ENCODE data around the gene MYT1. TPM values are rescaled to one million over a fixed set of nuclear protein-coding genes. Genes with fewer than 3 reads are reported as not detected.

The MYT1 gene
- total RNA-seq, 3 donors from 2014 or later, result under 0.01 TPM; not detected in 2

GRCh38 chr20:64198347-64198746 lies 34.1 kb downstream of the MYT1 start:
- Histone ChIP-seq H3K36me3 (no peaks in the 10 kb centered on the region), H3K4me3 (no peak overlapping the region), H3K27me3 (peaks cover 0 to 43% of the 10 kb centered on the region in 2 donors), H3K27ac (no peak overlapping the region), H3K4me1 (no peaks in the 10 kb centered on the region), H3K9me3 (no peaks in the 10 kb centered on the region)
- intact Hi-C loops (cut with DNase I; ENCODE audit: low total_unique reads), result no loop called here
- no peak for DNase-seq (ENCODE audit: low spot score in 2 of 2)
- TF ChIP-seq POLR2A (IDR thresholded peaks at IDR 0.05), result no peak
- TF ChIP-seq CTCF (IDR thresholded peaks at IDR 0.05), result no peak
- no peak for TF ChIP-seq POLR2AphosphoS5 (IDR thresholded peaks at IDR 0.05)

- no peaks in the 10 kb centered on the region for H3K9me3 ChIP-seq
- H3K4me1 ChIP-seq, result no peaks in the 10 kb centered on the region
- no peak for DNase-seq (ENCODE audit: low spot score in 2 of 2)
- H3K27me3 ChIP-seq, result peaks cover 0 to 39% of the 10 kb centered on the region in 2 donors
- TF ChIP-seq POLR2AphosphoS5 (IDR thresholded peaks at IDR 0.05) (no peak), POLR2A (IDR thresholded peaks at IDR 0.05) (no peak), CTCF (IDR thresholded peaks at IDR 0.05) (no peak)
- H3K4me3 ChIP-seq, result no peak overlapping the region
- no peak overlapping the region for H3K27ac ChIP-seq
- intact Hi-C loops (cut with DNase I; ENCODE audit: low total_unique reads), result no loop called here
- H3K36me3 ChIP-seq, result no peaks in the 10 kb centered on the region
Measured at GRCh38 chr20:64199395-64199794, 35.1 kb downstream of the MYT1 start.

GRCh38 chr20:64200740-64201139 lies 36.5 kb downstream of the MYT1 start:
- H3K27me3 ChIP-seq, result peaks cover 0 to 42% of the 10 kb centered on the region in 2 donors
- H3K27ac ChIP-seq, result no peak overlapping the region
- no peaks in the 10 kb centered on the region for H3K9me3 ChIP-seq
- DNase-seq (ENCODE audit: low spot score in 2 of 2), result no peak
- no peaks in the 10 kb centered on the region for H3K36me3 ChIP-seq
- H3K4me3 ChIP-seq, result no peak overlapping the region
- intact Hi-C loops (cut with DNase I; ENCODE audit: low total_unique reads), result no loop called here
- H3K4me1 ChIP-seq, result no peaks in the 10 kb centered on the region
- TF ChIP-seq POLR2AphosphoS5 (IDR thresholded peaks at IDR 0.05), result no peak
- no peak for TF ChIP-seq POLR2A (IDR thresholded peaks at IDR 0.05)
- no peak for TF ChIP-seq CTCF (IDR thresholded peaks at IDR 0.05)

- intact Hi-C loops (cut with DNase I; ENCODE audit: low total_unique reads), result no loop called here
- Histone ChIP-seq H3K27me3 (peaks cover 0 to 42% of the 10 kb centered on the region in 2 donors), H3K36me3 (no peaks in the 10 kb centered on the region), H3K4me3 (no peak overlapping the region), H3K9me3 (no peaks in the 10 kb centered on the region), H3K4me1 (no peaks in the 10 kb centered on the region), H3K27ac (no peak overlapping the region)
- TF ChIP-seq POLR2AphosphoS5 (IDR thresholded peaks at IDR 0.05) (no peak), POLR2A (IDR thresholded peaks at IDR 0.05) (no peak), CTCF (IDR thresholded peaks at IDR 0.05) (no peak)
- DNase-seq (ENCODE audit: low spot score in 2 of 2), result no peak
Measured at GRCh38 chr20:64201653-64202052, 37.4 kb downstream of the MYT1 start.

- intact Hi-C loops (cut with DNase I; ENCODE audit: low total_unique reads), result no loop called here
- Histone ChIP-seq H3K4me3 (no peak overlapping the region), H3K36me3 (no peaks in the 10 kb centered on the region), H3K4me1 (no peaks in the 10 kb centered on the region), H3K27me3 (peaks cover 0 to 31% of the 10 kb centered on the region in 2 donors), H3K27ac (no peak overlapping the region), H3K9me3 (no peaks in the 10 kb centered on the region)
- DNase-seq (ENCODE audit: low spot score in 2 of 2), result no peak
- TF ChIP-seq POLR2A (IDR thresholded peaks at IDR 0.05) (no peak), CTCF (IDR thresholded peaks at IDR 0.05) (no peak), POLR2AphosphoS5 (IDR thresholded peaks at IDR 0.05) (no peak)
Measured at GRCh38 chr20:64203037-64203777, 39.0 kb downstream of the MYT1 start.

Data from breast epithelium (tissue), 4 donors.